ENCODE results near the gene C6orf89.

C6orf89 gene

GRCh38 chr6:36852481-36853147, 33.1 kb upstream of the C6orf89 start:
- no peak for DNase-seq

- DNase-seq, result no peak
These were observed 32.4 kb upstream of the C6orf89 start for GRCh38 chr6:36853325-36853724.

GRCh38 chr6:36855750-36856149, 30.0 kb upstream of the C6orf89 start:
- DNase-seq, result no peak

- no peak for DNase-seq
These were observed 29.5 kb upstream of the C6orf89 start for GRCh38 chr6:36856277-36856676.

- no peak for DNase-seq
These were observed 28.4 kb upstream of the C6orf89 start for GRCh38 chr6:36857325-36857724.

- DNase-seq, result no peak
These were observed 27.3 kb upstream of the C6orf89 start for GRCh38 chr6:36858407-36858981.

GRCh38 chr6:36860126-36860525, 25.6 kb upstream of the C6orf89 start:
- DNase-seq, result no peak

- no peak for DNase-seq
These were observed 23.4 kb upstream of the C6orf89 start for GRCh38 chr6:36862164-36862847.

GRCh38 chr6:36862848-36863382, 22.8 kb upstream of the C6orf89 start:
- DNase-seq, result no peak

GRCh38 chr6:36863670-36864540, 21.8 kb upstream of the C6orf89 start:
- DNase-seq, result no peak

GRCh38 chr6:36865835-36866234, 19.9 kb upstream of the C6orf89 start:
- DNase-seq, result no peak

- no peak for DNase-seq
These were observed 18.1 kb upstream of the C6orf89 start for GRCh38 chr6:36867471-36868224.

GRCh38 chr6:36871686-36872085, 14.1 kb upstream of the C6orf89 start:
- DNase-seq, result no peak

GRCh38 chr6:36873115-36873514, 12.6 kb upstream of the C6orf89 start:
- DNase-seq, result no peak

GRCh38 chr6:36873612-36874442, 11.9 kb upstream of the C6orf89 start:
- DNase-seq, result peak in 1 of 2 experiments; percentile 18

GRCh38 chr6:36874443-36875249, 11.1 kb upstream of the C6orf89 start, which contains the start of gene PPIL1:
Gene PPIL1 (minus strand): TSS chr6:36874803. CDS start chr6:36874772, 31 bp downstream.
- DNase-seq, result peak; percentile 94 to 98

GRCh38 chr6:36875250-36875633, 10.5 kb upstream of the C6orf89 start:
- DNase-seq, result no peak

- no peak for DNase-seq
These were observed 1.1 kb upstream of the C6orf89 start for GRCh38 chr6:36884610-36885009.

GRCh38 chr6:36886950-36887618, 1.3 kb downstream of the C6orf89 start:
- no peak for DNase-seq

Measured in NCI-H524 (cell line).